B cell (primary cell): ENCODE results near the gene PHACTR1. TPM values are rescaled to one million over a fixed set of nuclear protein-coding genes. Genes with fewer than 3 reads are reported as not detected.

ENCODE experiments used
- ATAC-seq: fragments of 200-7000 bp; cut with Tn5 transposase; one replicate; pipeline ENCODE4 v1.10.0; 2021; ENCODE audit warnings: low read depth, mild to moderate bottlenecking, moderate number of reproducible peaks, moderate library complexity
- CTCF ChIA-PET: fragments of 350-600 bp; sonication (Branson Sonifier 250); formaldehyde crosslinking; loops from one replicate; lab custom pipeline; 2021; ENCODE audit warnings: antibody characterized with exemption, inconsistent platforms; lab: Charles Lee
- POLR2A ChIA-PET: fragments of 350-600 bp; sonication (Branson Sonifier 250); formaldehyde crosslinking; loops from one replicate; lab custom pipeline; 2021; ENCODE audit warnings: antibody characterized with exemption; lab: Charles Lee
- DNase-seq: peaks from one replicate; pipeline ENCODE4 v3.0.0; 2013
- H2AFZ ChIP-seq: 2 replicates; pipeline ENCODE4 v1.6.1; 2012; ENCODE audit warnings: mild to moderate bottlenecking, low read depth, low read length; ENCODE audit not compliant: insufficient read depth, poor library complexity, severe bottlenecking
- H3K27ac ChIP-seq, 2 donors: 1 replicate in 1 of 2; 2 replicates in 1 of 2; pipeline ENCODE4 v1.5.1; 2012 to 2013; ENCODE audit warnings: low read length in 2 of 2, mild to moderate bottlenecking in 2 of 2, moderate library complexity in 1 of 2
- H3K27me3 ChIP-seq, 4 experiments: fragments of 200-600 bp in 1 of 4; sonication (generic) in 1 of 4; replicated peaks in 1 of 4; 1 replicate in 2 of 4; 2 replicates in 2 of 4; pipeline versions ENCODE4 v1.6.1 to v1.7.0; 2013 to 2016; ENCODE audit warnings: low read length in 3 of 4, mild to moderate bottlenecking in 2 of 4, mixed read lengths in 1 of 4, moderate library complexity in 1 of 4; ENCODE audit not compliant: insufficient read depth in 4 of 4, control insufficient read depth in 3 of 4; ENCODE audit errors: control extremely low read depth in 1 of 4
- H3K36me3 ChIP-seq, 2 experiments: replicated peaks in 1 of 2; 1 replicate in 1 of 2; 2 replicates in 1 of 2; pipeline versions ENCODE4 v1.6.1 to v1.7.1; 2013; ENCODE audit warnings: low read length in 1 of 2; ENCODE audit not compliant: insufficient read depth in 2 of 2, control insufficient read depth in 1 of 2; ENCODE audit errors: control extremely low read depth in 1 of 2, extremely low read depth in 1 of 2
- H3K4me1 ChIP-seq, 2 donors: fragments of 200-600 bp in 1 of 2; sonication (generic) in 1 of 2; 1 replicate in 1 of 2; 2 replicates in 1 of 2; pipeline versions ENCODE4 v1.5.1 to v1.6.1; 2013 to 2017; ENCODE audit warnings: low read length in 2 of 2; ENCODE audit not compliant: control insufficient read depth in 2 of 2, insufficient read depth in 2 of 2
- H3K4me2 ChIP-seq: replicated peaks from 2 replicates; pipeline ENCODE3; 2012; ENCODE audit warnings: mild to moderate bottlenecking, low read depth, low read length; ENCODE audit not compliant: poor library complexity, severe bottlenecking
- H3K4me3 ChIP-seq, 5 experiments: fragments of 200-600 bp in 1 of 5; sonication (generic) in 1 of 5; 1 replicate in 3 of 5; 2 replicates in 2 of 5; pipeline versions ENCODE4 v1.5.1 to v1.7.0; 2011 to 2016; ENCODE audit warnings: low read length in 4 of 5, mild to moderate bottlenecking in 4 of 5, low read depth in 2 of 5, control low read depth in 1 of 5, moderate library complexity in 1 of 5; ENCODE audit not compliant: insufficient read depth in 1 of 5; ENCODE audit errors: control extremely low read depth in 1 of 5, extremely low read depth in 1 of 5
- H3K79me2 ChIP-seq: fragments of 200-600 bp; sonication (generic); one replicate; pipeline ENCODE4 v1.6.0; 2016; ENCODE audit warnings: low read length; ENCODE audit not compliant: control insufficient read depth, insufficient read depth
- H3K9ac ChIP-seq: fragments of 200-600 bp; sonication (generic); 2 replicates; pipeline ENCODE4 v1.6.1; 2017; ENCODE audit warnings: mild to moderate bottlenecking, low read length, moderate library complexity
- H3K9me3 ChIP-seq, 3 donors: one replicate each; pipeline versions ENCODE4 v1.6.1 to v1.7.1; 2013; ENCODE audit warnings: low read length in 2 of 3; ENCODE audit not compliant: control insufficient read depth in 2 of 3, insufficient read depth in 1 of 3; ENCODE audit errors: control extremely low read depth in 1 of 3
- H4K20me1 ChIP-seq: 2 replicates; pipeline ENCODE4 v1.6.0; 2012; ENCODE audit warnings: mild to moderate bottlenecking, low read length; ENCODE audit not compliant: insufficient read depth, control insufficient read depth, poor library complexity, severe bottlenecking
- H3K27ac Mint-ChIP-seq: one replicate; pipeline ENCODE4 v1.8.0; 2021; ENCODE audit warnings: mixed read lengths
- H3K27me3 Mint-ChIP-seq: one replicate; pipeline ENCODE4 v1.8.0; 2021; ENCODE audit warnings: mixed read lengths
- H3K4me1 Mint-ChIP-seq: one replicate; pipeline ENCODE4 v1.8.0; 2021; ENCODE audit warnings: mixed read lengths
- H3K4me3 Mint-ChIP-seq: one replicate; pipeline ENCODE4 v1.8.0; 2021; ENCODE audit warnings: mixed read lengths
- H3K9me3 Mint-ChIP-seq: one replicate; pipeline ENCODE4 v1.8.0; 2022; ENCODE audit warnings: mixed read lengths; ENCODE audit not compliant: insufficient read depth
- EZH2 ChIP-seq: IDR thresholded peaks from 2 replicates; pipeline ENCODE4 v1.6.1; 2012; ENCODE audit warnings: borderline replicate concordance, low read depth, mild to moderate bottlenecking, moderate library complexity, low read length; ENCODE audit not compliant: insufficient read depth, poor library complexity, severe bottlenecking
- WGBS: methylation state at CpG from one replicate; pipeline ENCODE4 v1.1.5; 2013; ENCODE audit warnings: missing lambda C conversion rate; ENCODE audit not compliant: insufficient coverage; 5-methylcytosine and 5-hydroxymethylcytosine counted together
- intact Hi-C: fragments of 100-400 bp; cut with micrococcal nuclease; formaldehyde crosslinking; loops from one replicate; pipeline ENCODE4 v1.10.0; 2022
- polyA plus RNA-seq: library from polyadenylated mRNA; depleted of rRNA; stranded (reverse); fragments of >200 nt; gene quantifications from 2 replicates; pipeline ENCODE4 v1.2.3, GENCODE V29; 2012
- total RNA-seq, 2 donors: library from RNA; stranded (reverse); fragments of 120-200 nt in 1 of 2; gene quantifications; 1 replicate in 1 of 2; 2 replicates in 1 of 2; pipeline versions ENCODE4 v1.2.3 to v1.2.4, GENCODE V29; 2013 to 2022
- TF ChIP-seq, protein P1 (sequence below): fragments of 200-600 bp; IDR thresholded peaks from one replicate; pipeline ENCODE4 v1.8.0; 2022; ENCODE audit warnings: antibody characterized with exemption, mild to moderate bottlenecking

Gene PHACTR1
- total and polyA plus RNA-seq, 2 donors (not counting 1 experiment from before 2014, with no cell fraction given), result 30.2 to 129 TPM

DNA sequence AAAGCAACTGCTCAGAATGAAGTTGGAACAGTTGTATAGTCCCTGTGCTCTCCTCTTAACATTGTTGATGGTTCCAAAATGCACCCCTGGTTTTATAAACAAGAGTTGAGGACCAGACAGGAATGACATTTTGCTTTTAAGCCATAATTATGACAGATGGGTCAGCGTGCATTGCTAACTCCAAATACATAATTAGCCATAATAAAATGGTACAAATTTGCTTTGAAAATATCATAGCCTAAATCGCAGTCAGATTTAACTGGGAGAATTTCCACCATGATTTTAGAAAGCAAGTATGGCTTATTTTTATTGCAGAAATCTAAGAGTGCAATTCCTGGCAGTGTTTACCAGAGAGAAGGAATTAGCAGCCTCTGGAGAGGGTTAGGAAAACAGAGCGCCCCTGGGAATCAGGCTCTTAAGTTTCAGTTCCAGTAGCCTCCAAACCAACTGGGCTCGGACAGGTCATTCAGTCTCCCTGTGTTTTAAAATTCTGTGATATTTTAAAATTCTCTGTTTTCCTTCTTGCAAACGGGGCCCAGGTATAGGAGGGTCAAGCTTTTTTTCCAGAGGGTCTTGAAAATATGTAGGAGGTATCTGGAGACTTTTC lies 309.4 kb downstream of the PHACTR1 start:
- no peak overlapping the region for H2AFZ ChIP-seq
- peaks cover 29% of the 10 kb centered on the region for H3K27me3 Mint-ChIP-seq
- no peak overlapping the region for H3K27ac Mint-ChIP-seq
- TF ChIP-seq, protein P1, sequence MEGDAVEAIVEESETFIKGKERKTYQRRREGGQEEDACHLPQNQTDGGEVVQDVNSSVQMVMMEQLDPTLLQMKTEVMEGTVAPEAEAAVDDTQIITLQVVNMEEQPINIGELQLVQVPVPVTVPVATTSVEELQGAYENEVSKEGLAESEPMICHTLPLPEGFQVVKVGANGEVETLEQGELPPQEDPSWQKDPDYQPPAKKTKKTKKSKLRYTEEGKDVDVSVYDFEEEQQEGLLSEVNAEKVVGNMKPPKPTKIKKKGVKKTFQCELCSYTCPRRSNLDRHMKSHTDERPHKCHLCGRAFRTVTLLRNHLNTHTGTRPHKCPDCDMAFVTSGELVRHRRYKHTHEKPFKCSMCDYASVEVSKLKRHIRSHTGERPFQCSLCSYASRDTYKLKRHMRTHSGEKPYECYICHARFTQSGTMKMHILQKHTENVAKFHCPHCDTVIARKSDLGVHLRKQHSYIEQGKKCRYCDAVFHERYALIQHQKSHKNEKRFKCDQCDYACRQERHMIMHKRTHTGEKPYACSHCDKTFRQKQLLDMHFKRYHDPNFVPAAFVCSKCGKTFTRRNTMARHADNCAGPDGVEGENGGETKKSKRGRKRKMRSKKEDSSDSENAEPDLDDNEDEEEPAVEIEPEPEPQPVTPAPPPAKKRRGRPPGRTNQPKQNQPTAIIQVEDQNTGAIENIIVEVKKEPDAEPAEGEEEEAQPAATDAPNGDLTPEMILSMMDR, result no peak
- no peak for TF ChIP-seq EZH2
- no peaks in the 10 kb centered on the region for H3K79me2 ChIP-seq
- H3K4me3 Mint-ChIP-seq, result no peak overlapping the region
- no peaks in the 10 kb centered on the region for H3K36me3 ChIP-seq
- H4K20me1 ChIP-seq, result no peaks in the 10 kb centered on the region
- H3K4me2 ChIP-seq, result no peak overlapping the region
- no peak overlapping the region for H3K4me3 ChIP-seq
- no peaks in the 10 kb centered on the region for H3K9me3 ChIP-seq
- WGBS, result 100% methylated on average over 1 of the region's 5 CpGs
- H3K9me3 Mint-ChIP-seq, result no peaks in the 10 kb centered on the region
- peaks cover 0 to 2% (median 0%) of the 10 kb centered on the region in 4 experiments for H3K27me3 ChIP-seq
- ChIA-PET CTCF (interaction anchor here (0.7 kb wide), 1 partner anchor 1821 kb away, joined by 3 read pairs; no protein-coding TSS in a partner anchor), POLR2A (no interaction called here)
- DNase-seq, result no peak
- no peaks in the 10 kb centered on the region for H3K4me1 ChIP-seq
- H3K9ac ChIP-seq, result no peak overlapping the region
- ATAC-seq, result no peak
- no peaks in the 10 kb centered on the region for H3K4me1 Mint-ChIP-seq
- no peak overlapping the region for H3K27ac ChIP-seq
- intact Hi-C loops, result no loop called here

DNA sequence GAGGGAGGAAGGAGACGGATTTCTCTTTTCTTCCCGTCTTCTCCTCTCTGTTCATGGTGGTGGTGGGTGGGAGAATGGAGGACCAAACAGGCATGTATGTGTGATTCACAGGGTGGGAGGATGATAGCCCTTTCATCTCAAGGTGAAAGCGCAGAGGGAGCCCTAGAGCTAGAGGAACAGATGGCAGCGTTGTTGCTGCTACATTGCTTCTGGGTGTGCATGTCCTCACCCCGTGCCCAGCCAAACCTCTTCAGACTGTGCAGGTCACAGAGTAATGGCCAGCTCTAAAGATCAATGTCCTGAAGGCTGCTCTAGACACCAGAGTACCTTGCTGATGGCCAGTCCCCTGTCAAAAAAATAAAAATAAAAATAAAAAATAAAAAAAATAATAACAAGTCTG lies 310.0 kb downstream of the PHACTR1 start:
- ATAC-seq (no peak), DNase-seq (no peak)
- Histone ChIP-seq H3K79me2 (no peaks in the 10 kb centered on the region), H3K9ac (no peak overlapping the region), H3K4me1 (no peaks in the 10 kb centered on the region), H3K4me2 (no peak overlapping the region), H3K27ac (no peak overlapping the region), H3K36me3 (no peaks in the 10 kb centered on the region), H3K27me3 (peaks cover 0 to 2% (median 0%) of the 10 kb centered on the region in 4 experiments), H2AFZ (no peak overlapping the region), H3K4me3 (no peak overlapping the region), H3K9me3 (no peaks in the 10 kb centered on the region), H4K20me1 (no peaks in the 10 kb centered on the region)
- ChIA-PET POLR2A (no interaction called here), CTCF (interaction anchor here (0.7 kb wide), 1 partner anchor 1822 kb away, joined by 3 read pairs; no protein-coding TSS in a partner anchor)
- H3K4me1 Mint-ChIP-seq, result no peaks in the 10 kb centered on the region
- peaks cover 29% of the 10 kb centered on the region for H3K27me3 Mint-ChIP-seq
- intact Hi-C loops, result no loop called here
- no peaks in the 10 kb centered on the region for H3K9me3 Mint-ChIP-seq
- no peak overlapping the region for H3K4me3 Mint-ChIP-seq
- WGBS, result 35% methylated on average over 4 of the region's 5 CpGs
- TF ChIP-seq, protein P1, result no peak
- no peak for TF ChIP-seq EZH2
- H3K27ac Mint-ChIP-seq, result no peak overlapping the region
